NCI-H1694 (cell line): ENCODE results near the gene CENPP.
A peak's percentile ranks its signal among the peaks of the same experiment; 100 is the strongest.
"Not testable (repeated sequence)": the region's sequence is repeated elsewhere in the genome, so short reads cannot be mapped to it uniquely, and the experiment has no call there.

Source experiments
- DNase-seq: peaks from one replicate; lab custom pipeline; 2025; lab: John Stamatoyannopoulos, UW

Gene CENPP

DNA sequence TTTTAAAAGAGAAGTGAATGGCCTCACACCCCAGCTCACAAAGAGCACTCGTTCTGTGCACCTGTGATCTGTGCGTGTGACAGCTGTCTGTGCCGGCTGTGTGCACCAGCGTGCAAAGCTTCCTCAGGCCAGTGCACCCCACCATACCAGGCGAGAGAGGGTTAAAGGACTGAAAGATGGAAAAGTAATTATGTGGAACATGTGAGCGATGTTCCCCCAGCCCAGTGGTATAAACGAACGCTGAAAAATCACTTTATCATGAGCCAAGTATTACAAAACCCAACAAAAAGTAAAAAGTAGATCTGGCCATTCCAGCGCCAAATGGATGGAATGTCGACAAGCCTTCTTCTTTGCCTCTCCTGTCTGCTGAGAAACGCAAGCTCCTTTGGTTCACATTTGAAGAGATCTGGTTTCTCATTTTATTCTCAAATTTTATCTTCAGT, 290.5 kb downstream of the CENPP start:
- no peak for DNase-seq

DNA sequence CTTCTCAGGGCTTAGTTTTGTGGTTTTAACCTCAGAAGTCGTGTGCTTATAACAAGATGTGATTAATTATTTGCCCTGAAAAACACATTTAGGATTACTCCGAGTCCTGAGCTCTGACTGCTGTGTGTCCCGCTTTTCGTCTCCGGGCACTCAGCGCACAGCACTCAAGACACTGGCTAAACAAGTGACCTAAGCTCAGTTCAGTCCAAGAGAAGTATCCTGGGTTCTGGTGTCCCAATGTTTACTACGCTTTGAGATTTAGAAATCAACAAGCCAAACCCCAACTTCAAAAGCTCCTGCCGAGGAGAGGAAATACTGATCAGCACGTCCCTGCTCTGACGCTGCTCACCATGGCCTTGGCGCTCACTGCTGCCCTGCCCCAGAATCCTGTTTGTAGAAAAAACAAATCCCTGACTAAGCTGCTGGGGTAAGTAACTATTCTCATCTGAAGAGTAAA, 290.9 kb downstream of the CENPP start:
- no peak for DNase-seq

DNA sequence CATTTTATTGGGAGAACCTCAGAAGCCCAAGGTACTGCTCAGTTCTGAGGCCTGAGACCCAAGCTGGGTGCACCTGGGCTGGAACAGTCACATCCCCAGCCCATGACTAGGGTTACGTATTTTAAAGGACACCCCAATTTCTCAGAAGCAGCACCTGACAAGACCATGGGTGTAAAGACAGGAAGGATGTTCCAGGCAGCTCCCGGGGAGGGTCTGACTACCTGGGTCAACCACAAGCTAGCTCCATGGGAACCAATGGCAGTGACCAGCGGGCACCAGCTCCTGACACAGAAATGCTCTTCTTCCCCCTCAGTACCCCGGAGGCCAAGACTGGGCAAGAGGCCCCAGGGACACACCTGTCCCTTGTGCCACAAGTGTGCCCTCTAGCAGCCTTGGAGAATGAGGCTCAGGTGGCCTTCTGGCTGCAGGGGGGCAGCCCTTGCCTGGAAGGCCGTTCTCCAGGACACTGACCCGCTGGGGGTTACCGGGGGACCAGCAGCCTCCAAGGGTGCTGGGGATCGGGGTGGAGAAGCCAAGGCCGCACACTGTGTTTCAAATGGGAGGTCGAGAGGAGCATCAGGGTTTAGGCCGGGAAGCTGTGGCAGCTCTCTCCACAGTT, 291.6 kb downstream of the CENPP start:
- DNase-seq, result no peak

DNA sequence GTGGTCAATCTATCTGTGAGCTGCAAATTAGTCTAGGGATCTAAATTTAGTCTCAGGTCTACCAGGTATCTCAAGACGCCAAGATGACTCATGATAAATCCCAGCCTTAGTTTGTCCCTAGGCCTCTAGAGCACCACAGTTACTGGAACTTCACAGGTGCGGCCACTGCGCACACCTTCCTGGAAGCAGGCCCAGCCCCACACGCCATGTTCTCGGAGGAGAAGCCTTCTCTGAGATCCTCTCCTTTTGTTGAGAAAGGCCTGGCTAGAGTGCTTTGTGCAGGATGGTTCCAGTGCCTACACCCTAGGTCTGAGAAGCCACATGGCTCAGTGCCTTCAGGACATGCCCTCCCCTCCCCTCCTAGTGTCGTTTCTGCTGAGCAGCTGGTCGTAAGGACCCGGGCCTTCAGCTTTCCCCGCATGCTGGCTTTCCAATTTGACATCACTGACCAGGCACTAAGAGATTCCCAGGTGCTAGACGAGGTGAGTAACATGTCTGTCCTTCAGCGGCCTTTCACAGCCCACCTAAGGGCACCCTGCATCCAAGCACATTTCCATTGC, 292.3 kb downstream of the CENPP start:
- DNase-seq, result no peak

DNA sequence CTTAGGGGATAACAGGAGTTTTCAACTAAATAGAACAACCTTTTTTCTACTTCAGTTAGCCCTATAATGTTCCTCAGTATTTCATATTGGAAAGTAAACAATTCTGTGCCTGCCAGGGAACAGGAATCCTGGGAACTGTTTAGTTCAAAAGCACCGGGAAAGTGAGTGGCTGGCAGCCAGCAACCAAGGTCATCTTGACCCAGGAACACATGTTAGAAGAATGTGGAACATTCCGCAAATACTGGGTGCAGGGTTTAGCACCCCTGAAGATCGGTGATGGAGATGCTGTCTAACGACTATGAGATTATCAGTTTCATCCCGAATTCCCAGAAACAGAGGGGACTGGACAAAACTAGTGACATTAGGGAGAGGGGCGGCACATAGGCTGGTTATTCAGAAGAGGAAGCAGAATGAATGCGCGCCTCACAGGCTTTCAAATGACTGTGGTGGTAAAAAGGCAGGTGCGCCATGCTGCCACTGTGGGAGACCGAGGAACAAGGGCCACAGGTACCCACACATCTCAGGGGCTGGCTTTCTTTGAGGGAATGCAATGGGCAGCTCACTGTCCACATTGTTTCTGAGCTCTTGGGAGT, 293.0 kb downstream of the CENPP start:
- no peak for DNase-seq

DNA sequence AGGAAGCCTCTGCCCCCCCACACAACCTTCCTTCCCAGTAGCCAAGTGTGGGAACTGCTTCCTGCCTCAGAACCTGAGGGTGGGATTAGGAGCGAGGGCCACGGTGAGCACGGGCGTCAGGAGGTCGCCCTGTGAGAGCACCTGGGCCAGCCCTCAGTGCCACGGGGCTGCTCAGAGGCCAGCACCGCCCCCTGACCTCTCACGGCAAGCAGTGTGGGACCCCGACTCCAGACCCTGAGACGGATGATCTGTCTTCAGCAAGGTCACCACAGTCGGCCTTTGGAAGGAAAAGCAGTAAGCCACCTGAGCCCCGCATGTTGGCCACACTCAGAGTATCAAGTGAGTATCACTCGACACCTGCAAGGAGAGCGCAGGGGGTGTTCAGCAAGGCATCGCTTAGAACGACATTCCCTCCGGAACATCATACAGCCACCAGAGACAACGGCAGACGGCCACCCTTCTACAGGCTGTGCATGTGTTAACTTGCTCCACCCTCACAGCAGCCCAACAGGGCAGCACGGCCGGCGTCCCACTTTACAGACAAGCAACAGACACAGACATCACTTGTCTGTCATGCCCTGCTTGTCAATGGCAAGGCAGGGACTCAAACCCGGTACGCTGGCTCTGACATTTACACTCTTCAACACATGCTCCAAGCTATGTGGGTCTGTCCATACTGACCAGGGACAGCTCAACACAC, 294.0 kb downstream of the CENPP start:
- DNase-seq, result no peak

DNA sequence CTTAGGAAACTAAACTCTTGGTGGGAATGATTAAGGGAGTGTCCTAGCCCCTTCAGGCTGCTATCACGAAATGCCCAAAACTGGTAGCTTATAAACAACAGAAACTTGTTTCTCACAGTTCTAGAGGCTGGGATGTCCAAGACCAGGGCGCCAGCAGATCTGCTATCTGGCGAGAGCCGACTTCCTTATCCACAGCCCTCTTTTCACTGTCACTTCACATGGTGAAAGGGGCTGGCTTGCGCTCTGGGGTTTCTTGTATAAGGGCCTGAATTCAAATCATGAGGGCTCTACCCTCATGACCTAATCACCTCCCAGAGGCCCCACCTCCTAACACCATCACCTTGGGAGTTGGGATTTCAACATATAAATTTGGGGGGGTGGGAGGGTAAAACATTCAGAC, 295.1 kb downstream of the CENPP start:
- no peak for DNase-seq

DNA sequence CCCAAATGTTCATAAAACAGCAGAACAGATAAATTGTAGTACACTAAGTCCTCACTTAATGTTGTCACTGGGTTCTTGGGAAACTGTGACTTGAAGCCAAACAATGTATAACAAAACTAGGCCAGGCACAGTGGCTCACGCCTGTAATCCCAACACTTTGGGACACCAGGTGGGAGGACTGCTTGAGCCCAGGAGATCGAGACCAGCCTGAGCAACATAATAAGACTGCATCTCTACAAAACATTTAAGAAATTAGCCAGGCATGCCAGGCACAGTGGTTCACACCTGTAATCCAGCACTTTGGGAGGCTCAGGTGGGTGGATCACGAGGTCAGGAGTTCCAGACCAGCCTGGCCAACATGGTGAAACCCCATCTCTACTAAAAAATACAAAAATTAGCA, 298.2 kb downstream of the CENPP start:
- DNase-seq, result not testable (repeated sequence)

DNA sequence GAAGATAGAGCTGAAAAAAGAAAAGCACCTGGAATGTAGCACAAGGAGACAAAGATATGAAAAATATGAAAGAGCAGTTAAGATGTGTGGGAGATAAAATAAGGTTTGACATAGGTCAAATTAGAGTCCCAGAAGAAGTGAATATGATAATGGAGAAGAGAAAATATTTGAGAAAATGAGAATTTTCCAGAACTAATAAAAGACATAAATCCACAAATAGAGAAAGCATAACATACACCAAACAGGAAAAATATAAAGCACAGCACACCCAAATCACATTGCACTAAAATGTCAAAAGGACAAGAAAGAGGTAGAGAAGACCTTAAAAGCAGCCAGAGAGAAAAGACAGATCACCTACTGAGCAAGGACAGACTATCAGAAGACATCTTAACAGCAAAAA, 300.7 kb downstream of the CENPP start:
- DNase-seq, result no peak

DNA sequence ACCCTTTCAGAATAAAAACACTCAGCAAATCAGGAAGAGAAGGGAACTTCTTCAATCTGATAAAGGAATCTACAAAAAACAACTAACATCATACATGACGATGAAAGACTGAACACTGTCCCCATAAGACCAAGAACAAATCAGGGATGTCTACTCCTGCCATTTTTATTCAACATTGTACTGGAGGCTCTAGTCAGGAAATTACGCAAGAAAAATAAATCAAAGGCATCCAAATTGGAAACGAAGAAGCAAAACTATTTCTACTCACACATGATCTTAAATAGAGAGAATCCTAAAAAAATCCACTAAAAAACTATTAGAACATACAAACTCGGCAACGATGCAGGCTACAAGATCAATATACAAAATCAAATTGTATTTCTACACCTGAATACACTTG, 301.9 kb downstream of the CENPP start:
- no peak for DNase-seq

DNA sequence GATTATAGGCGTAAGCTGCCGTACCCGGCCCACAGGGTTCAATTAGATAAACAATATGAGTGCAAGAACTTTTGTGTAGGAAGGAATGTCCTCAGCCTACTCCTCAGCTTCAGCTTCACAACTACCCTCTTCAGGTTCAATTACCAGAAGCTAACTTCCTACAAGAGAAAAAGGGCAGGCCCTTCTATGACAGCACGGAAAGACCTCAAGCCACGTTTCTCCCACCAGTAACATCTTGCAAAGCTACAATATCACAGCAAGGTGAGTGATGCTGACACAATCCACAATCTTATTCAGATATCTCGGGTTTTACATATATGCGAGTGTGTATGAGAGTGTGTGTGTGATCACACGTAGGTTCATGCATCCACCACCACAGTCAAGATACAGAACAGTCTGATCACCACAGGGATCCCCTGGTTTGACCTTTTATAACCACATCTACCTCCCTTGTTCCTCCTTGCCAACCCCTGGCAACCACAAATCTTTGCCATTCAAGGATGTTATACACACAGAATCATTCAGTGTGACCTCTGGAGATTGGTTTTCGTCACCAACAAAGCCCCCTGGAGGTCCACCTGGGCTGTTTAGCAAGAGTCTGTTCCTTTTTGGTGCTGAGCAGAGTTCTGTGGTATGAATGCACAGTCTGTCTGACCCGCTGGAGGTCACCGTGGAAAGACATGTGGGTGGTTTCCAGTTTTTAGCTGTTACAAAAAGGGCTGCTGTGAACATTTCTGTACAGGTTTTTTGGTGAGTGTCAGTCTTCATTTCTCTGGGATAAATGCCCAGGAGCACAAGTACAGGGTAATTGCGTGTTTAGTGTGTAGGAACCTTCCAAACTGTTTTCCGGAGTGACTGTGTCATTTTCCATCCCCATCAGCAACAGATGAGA, 305.9 kb downstream of the CENPP start:
- no peak for DNase-seq

DNA sequence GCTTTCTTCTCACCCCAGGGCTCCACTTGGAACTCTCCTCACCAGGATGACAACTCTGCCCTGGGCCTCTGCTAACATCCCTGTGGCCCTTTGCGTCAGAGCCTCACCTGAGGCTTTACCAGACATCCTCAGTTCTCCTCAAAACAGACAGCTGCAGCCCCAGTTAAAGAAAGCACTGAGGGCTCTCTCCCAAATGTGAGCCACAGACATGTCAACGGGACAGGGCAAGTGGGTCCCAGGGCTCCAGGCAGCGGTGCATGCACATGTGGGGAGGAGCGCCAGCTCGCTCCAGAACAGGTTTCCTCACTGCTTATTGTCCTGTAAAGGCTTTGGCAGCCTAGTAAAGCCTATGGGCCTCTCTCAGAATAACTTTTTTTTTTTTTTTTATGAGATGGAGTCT, 306.9 kb downstream of the CENPP start:
- no peak for DNase-seq

DNA sequence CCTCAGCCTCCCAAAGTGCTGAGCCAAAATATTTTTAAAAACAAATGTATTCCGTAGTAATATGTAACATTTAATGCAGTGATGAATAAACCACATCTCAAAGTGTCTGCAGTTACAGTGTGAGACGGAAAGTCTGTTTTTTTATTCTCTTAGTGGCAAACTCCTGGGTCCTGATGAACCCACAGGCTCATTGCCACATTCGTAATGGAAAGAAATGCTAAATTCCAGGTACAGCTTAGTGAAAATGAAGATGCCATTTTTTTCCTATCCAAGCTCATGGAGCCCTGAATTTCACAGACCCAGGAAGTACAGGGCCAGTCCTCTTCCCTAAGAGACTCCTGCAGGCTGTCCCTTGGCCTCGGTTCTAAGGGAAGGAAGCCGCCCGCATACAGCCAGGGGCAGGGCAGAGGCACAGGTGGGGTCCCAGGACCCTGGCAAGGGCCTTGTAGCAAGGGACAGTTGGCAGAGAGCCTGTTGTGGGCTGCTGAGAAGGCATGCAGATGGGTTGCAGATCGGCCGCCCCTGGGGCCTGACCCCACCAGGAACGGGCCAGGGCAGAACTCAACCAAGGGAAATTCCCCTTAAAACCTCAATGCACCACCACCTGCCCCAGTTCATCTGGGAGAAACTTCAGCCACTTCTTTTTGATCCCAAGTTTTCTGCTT, 308.0 kb downstream of the CENPP start:
- DNase-seq, result no peak

DNA sequence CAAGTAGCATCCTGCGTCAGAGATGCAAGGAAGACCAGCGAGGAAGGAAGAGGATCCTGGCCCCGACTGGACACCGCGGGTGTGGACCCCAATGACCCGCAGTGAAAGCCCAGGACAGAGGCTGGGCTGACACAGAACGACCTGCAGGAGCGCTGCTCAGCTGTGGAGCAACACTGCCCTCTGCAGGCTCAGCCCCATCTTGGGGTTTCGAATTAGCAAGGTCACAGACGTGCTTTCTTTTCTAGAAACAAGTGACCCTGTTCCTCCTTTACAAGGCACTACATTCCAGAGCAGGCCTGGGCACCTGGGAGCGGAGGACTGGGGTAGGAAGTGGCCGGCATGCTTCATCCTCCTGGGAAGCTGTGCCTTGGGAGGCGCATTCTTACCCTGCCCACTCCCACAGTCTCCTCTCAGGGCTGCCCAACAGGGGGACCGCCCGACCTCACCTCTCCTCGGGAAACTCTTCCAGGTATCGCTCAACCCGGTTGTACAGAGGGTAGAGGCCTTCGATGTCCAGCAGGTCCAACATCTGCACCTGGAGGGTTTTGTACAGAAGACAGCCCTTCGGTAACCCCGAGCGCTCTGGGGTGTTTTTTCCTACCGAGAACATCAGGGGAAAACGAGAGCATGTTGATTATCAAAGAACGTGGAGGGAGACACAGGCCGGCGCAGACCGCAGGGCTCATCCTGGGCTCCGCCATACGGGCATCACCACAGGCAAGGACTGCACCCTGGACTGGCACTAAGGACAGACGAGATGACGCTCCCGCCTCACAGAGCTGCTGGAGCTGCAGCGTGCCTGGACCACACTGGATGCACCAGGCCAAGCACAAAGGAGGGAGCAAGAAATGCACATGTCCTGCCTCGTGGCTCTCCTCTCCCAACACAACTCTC, 309.2 kb downstream of the CENPP start:
- DNase-seq, result peak; percentile 38

DNA sequence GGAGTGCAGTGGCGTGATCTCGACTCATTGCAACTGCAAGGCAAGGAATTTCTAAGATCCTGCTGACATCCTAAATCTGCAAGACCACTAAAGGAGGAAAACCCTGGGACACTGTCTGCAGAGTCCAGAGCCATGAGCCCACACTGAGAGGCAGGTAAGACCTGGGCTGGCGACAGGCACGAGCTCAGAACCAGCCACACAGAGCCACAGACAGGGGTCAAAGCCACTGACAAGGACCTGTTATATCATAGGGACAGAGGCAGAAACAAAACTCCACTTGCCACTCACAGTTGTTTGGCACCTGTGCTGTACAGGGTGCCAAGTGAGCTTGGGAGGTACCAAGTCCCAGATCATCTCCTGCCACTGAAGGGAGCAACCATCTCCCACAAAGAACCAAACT, 310.0 kb downstream of the CENPP start:
- DNase-seq, result no peak

DNA sequence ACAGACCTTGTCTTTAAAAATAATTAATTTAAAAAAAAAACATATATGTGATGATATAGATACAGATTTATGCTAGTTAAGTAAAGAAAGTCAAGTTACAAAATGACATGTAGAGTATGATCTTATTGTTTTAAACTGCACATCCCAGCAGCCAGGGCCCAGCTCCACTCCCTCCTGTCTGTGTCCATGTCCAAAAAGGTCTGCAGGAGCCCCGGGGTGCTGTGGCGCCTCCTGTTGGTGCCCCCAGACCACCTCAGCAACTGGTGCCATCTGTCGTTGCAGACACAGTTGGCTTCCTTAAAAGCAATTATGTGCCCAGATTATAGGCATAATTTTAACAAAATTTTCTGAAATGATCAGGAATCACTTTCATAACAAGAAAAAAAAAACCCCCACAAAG, 310.9 kb downstream of the CENPP start:
- DNase-seq, result no peak

DNA sequence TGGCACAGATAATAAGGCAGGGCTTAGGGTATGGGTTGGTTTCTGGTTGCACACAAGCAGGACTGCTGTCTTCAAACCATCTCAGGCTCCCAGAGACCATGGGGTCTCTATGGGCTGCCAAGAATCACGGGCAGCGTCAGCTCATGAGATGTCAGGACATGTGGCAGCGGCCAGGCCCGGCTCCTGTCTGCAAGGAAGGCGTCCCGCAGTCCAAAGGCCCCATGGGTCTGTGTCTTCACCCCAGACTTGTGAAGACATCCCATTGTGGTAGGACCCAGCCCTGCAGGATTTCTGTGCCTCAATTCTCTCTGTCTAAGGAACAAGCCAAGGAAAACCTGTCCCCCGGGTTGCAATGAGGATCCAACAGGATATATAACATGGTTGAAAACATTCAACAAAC, 311.6 kb downstream of the CENPP start:
- no peak for DNase-seq

DNA sequence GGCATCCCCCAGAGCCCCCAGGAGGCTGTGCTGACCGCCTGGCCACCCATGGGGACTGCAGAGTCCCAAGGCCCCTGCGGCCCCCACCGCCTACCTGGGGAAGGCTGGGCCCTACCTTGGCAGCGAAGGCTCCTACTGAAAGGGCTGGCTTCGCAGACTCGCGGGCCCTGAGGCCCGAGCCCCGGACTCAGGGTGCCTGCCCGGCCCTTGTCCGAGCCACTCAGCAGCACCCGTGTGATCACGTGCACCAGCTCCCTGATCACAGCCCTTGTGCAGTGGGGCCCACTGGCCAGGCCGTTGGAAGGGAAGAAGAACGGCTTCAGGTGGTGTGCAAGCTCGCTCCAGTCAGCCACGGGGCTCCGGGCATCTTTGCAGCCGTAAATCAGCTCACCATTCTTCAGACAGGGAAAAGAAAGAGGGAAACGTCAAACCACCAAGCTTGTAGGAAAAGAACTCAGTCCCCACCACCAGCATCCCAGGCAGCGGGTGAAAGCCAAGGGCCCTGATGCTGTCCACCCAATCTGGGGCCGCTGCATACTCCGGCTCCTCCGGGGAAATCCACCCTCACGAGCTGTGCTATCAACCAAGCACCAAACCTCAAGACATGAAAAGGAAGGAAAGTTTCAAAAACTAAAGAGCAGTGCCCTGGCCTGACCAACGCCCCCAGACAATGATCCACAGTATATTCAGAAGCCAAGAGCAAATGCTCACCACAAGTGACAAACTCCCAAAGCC, 312.3 kb downstream of the CENPP start:
- no peak for DNase-seq

DNA sequence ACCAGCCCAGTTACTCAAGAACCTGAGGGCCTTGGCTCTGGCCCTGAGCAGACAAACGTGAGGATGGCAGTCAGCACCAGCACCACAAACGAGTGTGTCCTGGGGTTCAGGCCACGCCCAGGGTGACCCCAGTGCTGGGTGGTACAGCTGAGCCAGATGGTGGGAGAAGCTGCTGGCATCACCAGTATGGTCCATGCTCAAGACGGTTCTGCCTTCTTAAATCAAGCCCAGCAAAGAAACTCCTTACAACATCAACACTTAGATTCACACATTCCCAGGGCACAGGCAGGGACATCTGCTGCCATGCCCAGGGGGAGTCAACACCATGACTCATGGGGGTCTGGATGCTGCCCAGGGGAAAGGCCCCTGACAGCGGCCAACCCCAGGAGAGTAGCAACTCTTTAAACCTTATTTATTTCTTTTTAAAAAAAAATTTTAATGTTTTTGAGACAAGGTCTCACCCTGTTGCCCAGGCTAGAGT, 312.9 kb downstream of the CENPP start:
- DNase-seq, result no peak

DNA sequence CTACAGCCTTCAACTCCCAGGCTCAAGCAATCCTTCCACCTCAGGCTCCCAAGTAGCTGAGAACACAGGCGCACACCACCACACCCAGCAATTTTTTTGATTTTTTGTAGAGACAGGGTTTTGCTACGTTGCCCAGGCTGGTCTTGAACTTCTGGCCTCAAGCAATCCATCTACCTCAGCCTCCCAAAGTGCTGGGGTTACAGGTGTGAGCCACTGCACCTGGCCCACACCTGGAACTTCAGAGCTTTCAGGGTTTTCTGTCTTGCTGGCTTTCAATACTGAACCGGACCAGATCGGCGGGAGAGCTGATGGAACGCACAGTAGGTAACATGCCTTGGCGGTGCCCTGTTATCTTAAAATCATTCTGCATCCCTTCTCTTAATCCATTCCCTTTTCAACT, 313.4 kb downstream of the CENPP start:
- no peak for DNase-seq
